Measurements from ENCODE around the gene NARF.
"Not testable (repeated sequence)": the region's sequence is repeated elsewhere in the genome, so short reads cannot be mapped to it uniquely, and the experiment has no call there.

NARF gene

DNA sequence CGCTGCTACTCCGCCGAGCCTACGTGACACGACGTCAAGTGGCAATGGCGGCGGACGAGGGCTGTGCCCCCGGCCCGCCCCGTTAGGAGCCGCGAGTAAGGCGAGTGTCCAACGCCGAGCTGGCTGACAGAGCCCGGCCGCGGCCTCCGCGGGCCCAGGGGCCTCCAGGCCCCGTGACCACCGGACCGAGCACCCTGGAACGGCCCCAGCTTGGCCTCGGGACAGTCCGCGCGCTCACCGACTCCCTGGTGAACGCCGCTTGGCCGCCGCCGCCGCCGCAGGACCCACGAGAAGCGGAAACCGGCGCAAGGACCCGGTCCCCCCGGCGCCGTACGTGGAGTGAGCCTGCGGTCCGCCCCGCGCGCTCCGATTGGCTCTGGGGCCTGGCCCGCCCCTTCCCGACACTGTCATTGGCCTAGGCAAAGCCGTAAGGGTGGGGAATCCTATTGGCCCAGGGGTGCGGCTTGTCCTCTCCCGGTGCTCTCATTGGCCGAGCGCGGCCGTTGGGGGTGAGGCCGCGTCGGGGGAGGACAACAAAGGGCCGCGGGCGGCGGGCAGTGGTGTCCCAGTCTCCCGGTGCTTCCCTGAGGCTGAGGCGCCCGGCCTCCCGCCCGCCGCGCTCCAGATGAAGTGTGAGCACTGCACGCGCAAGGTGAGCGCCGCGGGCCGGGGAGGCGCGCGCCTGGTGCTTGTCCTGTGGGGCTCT is at the start of gene NARF:
TSS of gene NARF (plus strand) at position 563 of the 706 bp plus-strand sequence. CDS start at position 626, 63 bp downstream.
- DNase-seq (ENCODE audit: low read depth, low spot score): peak; percentile 99
- in situ Hi-C loops (cut with HindIII; ENCODE audit: low sequenced_read_pairs): no loop called here
- TF ChIP-seq, protein P1, sequence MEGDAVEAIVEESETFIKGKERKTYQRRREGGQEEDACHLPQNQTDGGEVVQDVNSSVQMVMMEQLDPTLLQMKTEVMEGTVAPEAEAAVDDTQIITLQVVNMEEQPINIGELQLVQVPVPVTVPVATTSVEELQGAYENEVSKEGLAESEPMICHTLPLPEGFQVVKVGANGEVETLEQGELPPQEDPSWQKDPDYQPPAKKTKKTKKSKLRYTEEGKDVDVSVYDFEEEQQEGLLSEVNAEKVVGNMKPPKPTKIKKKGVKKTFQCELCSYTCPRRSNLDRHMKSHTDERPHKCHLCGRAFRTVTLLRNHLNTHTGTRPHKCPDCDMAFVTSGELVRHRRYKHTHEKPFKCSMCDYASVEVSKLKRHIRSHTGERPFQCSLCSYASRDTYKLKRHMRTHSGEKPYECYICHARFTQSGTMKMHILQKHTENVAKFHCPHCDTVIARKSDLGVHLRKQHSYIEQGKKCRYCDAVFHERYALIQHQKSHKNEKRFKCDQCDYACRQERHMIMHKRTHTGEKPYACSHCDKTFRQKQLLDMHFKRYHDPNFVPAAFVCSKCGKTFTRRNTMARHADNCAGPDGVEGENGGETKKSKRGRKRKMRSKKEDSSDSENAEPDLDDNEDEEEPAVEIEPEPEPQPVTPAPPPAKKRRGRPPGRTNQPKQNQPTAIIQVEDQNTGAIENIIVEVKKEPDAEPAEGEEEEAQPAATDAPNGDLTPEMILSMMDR (IDR thresholded peaks at IDR 0.05; ENCODE audit: low read depth, low read length): no peak
- H3K4me3 ChIP-seq (ENCODE audit: low read depth, low read length): peak within 1 kb of the TSS; percentile 64

- H3K4me3 ChIP-seq (ENCODE audit: low read depth, low read length): no peak overlapping the region
- DNase-seq (ENCODE audit: low read depth, low spot score): no peak
- TF ChIP-seq, protein P1 (IDR thresholded peaks at IDR 0.05; ENCODE audit: low read depth, low read length): no peak
- in situ Hi-C loops (cut with HindIII; ENCODE audit: low sequenced_read_pairs): no loop called here
These were observed 49.6 kb upstream of the NARF start for GRCh38 chr17:82408938-82409318.

- in situ Hi-C loops (cut with HindIII; ENCODE audit: low sequenced_read_pairs): loop anchor here (10.0 kb wide), 1 partner anchor 65 kb away; no protein-coding TSS in a partner anchor
- TF ChIP-seq, protein P1 (IDR thresholded peaks at IDR 0.05; ENCODE audit: low read depth, low read length): no peak
- DNase-seq (ENCODE audit: low read depth, low spot score): no peak
- no peak overlapping the region for H3K4me3 ChIP-seq (ENCODE audit: low read depth, low read length)
These were observed 48.4 kb upstream of the NARF start for GRCh38 chr17:82410014-82410716.

DNA sequence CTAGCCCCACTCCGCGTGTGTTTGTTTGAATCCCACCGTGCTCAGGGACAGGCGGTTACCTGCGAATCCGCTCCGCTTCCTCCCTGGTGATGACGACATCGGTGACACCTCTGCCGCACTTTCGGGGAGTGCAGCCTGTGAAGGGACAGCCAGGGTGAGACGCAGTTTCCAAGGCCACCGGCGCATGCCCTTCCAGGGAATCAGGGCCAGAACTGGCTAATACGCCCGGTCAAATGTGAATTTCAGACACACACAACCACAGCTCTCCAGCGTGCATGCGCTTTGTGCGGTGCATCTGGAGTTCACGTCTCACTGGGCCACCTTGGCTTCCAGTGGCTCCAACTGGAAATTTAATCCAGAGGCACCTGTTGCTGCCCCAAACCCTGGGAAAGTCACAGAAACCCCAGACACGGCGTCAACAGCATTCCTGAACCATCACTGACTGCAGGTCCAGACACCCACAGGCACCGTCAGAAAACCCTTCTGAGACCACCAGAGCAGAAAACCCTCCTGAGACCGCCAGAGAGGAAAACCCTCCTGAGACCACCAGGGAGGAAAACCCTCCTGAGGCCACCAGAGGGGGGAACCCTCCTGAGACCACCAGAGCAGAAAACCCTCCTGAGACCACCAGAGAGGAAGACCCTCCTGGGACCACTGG is 47.0 kb upstream of the NARF start:
- TF ChIP-seq, protein P1 (IDR thresholded peaks at IDR 0.05; ENCODE audit: low read depth, low read length): no peak
- in situ Hi-C loops (cut with HindIII; ENCODE audit: low sequenced_read_pairs): loop anchor here (10.0 kb wide), 1 partner anchor 67 kb away; no protein-coding TSS in a partner anchor
- no peak for DNase-seq (ENCODE audit: low read depth, low spot score)
- no peak overlapping the region for H3K4me3 ChIP-seq (ENCODE audit: low read depth, low read length)

DNA sequence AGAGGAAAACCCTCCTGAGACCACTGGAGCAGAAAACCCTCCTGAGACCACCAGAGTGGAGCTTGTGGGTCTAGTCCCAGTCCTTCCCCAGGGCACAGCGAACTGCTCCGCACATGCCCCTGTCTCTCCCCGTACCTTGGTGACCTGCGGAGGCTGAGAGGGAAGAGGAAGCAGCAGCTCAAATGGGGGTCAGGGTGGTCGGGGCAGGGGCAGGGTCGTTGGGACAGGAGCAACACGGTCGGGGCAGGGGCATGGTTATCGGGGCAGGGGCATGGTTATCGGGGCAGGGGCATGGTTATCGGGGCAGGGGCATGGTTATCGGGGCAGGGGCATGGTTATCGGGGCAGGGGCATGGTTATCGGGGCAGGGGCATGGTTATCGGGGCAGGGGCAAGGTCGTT is 46.5 kb upstream of the NARF start:
- not testable (repeated sequence) for H3K4me3 ChIP-seq (ENCODE audit: low read depth, low read length); DNase-seq (ENCODE audit: low read depth, low spot score)
- in situ Hi-C loops (cut with HindIII; ENCODE audit: low sequenced_read_pairs): loop anchor here (10.0 kb wide), 1 partner anchor 67 kb away; no protein-coding TSS in a partner anchor

DNA sequence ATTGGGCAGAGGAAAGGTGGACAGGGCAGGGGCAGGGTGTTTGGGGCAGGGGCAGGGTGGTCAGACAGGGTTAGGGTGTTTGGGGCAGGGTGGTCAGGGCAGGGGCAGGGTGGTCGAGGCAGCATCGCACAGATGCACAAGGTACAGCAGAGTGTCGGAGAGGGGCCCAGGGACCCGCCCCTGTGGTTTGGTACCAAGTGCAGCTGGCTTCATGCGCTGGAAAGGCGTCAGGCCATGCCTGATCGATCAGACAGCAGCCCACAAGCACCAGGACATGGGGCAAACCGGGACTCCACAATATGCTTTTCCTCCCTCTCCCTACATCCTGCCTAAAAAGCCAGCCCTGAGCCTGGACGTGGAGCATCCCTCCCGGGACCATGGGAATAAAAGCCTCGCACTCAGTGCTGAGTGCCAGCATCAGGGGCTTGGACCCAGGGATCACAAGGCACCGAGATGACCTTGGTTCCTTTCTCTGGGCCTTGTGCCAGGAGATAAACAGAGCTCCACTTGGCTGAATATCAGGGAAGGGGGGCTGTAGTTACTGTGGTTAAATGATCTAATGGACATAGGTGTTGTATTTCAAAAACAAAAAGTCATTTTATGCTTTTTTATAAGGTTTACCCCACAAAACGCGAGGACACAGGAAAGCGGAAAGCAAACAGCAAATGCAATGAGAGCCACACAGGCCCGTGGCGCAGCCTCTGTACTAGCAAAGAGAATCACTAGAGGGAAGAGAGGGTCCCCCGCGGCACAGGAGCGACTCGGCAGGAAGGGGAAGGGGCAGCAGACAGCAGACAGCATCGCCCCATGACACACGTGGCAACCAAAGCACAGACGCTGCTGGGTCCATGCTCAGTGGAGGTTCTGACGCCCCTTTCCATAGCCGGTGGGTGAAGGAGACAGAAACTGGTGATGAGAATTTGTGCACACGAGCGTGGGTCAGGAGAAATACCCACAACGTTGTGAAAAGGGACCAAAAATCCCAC is 45.7 kb upstream of the NARF start:
- in situ Hi-C loops (cut with HindIII; ENCODE audit: low sequenced_read_pairs): loop anchor here (10.0 kb wide), 1 partner anchor 68 kb away; no protein-coding TSS in a partner anchor
- TF ChIP-seq, protein P1 (IDR thresholded peaks at IDR 0.05; ENCODE audit: low read depth, low read length): no peak
- no peak for DNase-seq (ENCODE audit: low read depth, low spot score)
- H3K4me3 ChIP-seq (ENCODE audit: low read depth, low read length): no peak overlapping the region
